ENCODE measurements around the gene RNASEH2C. TPM values are rescaled to one million over a fixed set of nuclear protein-coding genes. Genes with fewer than 3 reads are reported as not detected.
A peak's percentile ranks its signal among the peaks of the same experiment; 100 is the strongest.
"Not testable (repeated sequence)": the region's sequence is repeated elsewhere in the genome, so short reads cannot be mapped to it uniquely, and the experiment has no call there.

The RNASEH2C gene
- total and polyA plus RNA-seq, 12 donors, result 13.5 to 170 (median 110) TPM

DNA sequence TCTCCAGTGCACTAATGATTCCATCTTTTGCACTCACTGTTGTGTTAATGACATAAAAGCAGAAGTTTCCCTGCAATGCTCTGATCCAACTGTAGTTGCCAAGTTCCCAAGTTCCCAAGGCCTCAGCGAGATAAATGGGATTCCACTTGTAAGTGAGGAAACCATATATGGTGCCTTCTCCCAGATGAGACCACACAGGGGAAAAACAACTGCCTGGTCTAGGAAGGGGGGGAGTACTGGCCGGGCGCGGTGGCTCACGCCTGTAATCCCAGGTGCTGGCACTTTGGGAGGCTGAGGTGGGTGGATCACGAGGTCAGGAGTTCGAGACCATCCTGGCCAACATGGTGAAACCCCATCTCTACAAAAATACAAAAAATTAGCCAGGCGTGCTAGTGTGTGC, 34.6 kb downstream of the RNASEH2C start:
- WGBS, 4 donors, result 67 to 84% (median 72%) methylated on average over 7 to 8 of the region's 8 CpGs
- peak in 1 of 7 donors; percentile 13 for DNase-seq
- intact Hi-C loops (cut with DNase I), result no loop called here
- TF ChIP-seq, protein P1, sequence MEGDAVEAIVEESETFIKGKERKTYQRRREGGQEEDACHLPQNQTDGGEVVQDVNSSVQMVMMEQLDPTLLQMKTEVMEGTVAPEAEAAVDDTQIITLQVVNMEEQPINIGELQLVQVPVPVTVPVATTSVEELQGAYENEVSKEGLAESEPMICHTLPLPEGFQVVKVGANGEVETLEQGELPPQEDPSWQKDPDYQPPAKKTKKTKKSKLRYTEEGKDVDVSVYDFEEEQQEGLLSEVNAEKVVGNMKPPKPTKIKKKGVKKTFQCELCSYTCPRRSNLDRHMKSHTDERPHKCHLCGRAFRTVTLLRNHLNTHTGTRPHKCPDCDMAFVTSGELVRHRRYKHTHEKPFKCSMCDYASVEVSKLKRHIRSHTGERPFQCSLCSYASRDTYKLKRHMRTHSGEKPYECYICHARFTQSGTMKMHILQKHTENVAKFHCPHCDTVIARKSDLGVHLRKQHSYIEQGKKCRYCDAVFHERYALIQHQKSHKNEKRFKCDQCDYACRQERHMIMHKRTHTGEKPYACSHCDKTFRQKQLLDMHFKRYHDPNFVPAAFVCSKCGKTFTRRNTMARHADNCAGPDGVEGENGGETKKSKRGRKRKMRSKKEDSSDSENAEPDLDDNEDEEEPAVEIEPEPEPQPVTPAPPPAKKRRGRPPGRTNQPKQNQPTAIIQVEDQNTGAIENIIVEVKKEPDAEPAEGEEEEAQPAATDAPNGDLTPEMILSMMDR (IDR thresholded peaks at IDR 0.05), result no peak
- no peak for TF ChIP-seq POLR2A (IDR thresholded peaks at IDR 0.05)
- Histone ChIP-seq H3K27ac (no peak overlapping the region), H3K4me1 (replicated peaks in 1 of 2) (no peaks in the 10 kb centered on the region), H3K9me3 (replicated peaks in 1 of 3) (no peaks in the 10 kb centered on the region), H3K4me3 (no peak overlapping the region), H3K36me3 (replicated peaks in 1 of 2) (no peaks in the 10 kb centered on the region), H3K27me3 (no peaks in the 10 kb centered on the region)

DNA sequence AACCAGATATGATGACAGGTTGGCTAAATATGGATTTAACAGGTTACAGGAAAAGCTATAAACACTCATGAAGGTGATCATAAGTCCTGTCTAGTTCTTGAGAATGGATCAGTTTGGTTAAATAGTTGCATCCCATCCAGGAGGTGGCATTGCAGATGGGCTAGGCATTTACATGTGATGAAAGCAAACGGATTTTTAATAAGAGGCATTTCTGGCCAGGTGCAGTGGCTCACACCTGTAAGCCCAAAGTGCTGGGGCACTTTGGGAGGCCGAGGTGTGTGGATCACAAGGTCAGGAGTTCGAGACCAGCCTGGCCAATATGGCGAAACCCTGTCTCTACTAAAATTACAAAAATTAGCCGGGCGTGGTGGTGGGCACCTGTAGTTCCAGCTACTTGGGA, 37.1 kb downstream of the RNASEH2C start:
- H3K9me3 ChIP-seq (replicated peaks in 1 of 3); H3K4me3 ChIP-seq; H3K27ac ChIP-seq; H3K4me1 ChIP-seq (replicated peaks in 1 of 2); intact Hi-C loops (cut with DNase I); H3K27me3 ChIP-seq; DNase-seq; H3K36me3 ChIP-seq (replicated peaks in 1 of 2): not testable (repeated sequence)
- 67 to 77% (median 71%) methylated on average over 6 of the region's 6 CpGs for WGBS, 4 donors

DNA sequence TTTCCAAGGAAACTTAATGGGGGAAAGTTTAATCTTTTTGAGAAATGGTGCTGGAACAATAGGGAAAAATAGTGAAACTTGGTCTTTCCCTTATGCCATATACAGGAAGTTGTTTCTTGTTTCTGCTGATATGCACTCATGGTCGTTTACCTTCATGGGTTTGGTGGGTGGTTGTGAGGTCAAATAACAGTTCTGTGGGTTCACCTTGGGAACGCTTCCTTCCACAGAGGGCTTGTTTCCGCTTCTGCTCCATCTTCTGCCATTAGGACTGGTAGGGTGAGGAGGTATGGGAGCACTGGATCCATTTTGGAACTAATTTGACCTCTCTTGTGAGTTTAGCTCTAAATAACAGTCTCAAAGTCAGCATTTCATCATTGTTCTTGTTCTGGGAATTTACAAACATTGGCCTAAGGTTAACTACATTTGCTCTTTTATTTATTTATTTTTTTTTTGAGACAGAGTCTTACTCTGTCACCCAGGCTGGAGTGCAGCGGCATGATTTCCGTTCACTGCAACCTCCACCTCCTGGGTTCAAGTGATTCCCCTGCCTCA, 40.3 kb downstream of the RNASEH2C start:
- H3K9me3 ChIP-seq (replicated peaks in 1 of 3), result no peaks in the 10 kb centered on the region
- no peak overlapping the region for H3K27ac ChIP-seq
- DNase-seq, result no peak
- no peaks in the 10 kb centered on the region for H3K36me3 ChIP-seq (replicated peaks in 1 of 2)
- TF ChIP-seq, protein P1 (IDR thresholded peaks at IDR 0.05), result no peak
- no peak for TF ChIP-seq POLR2A (IDR thresholded peaks at IDR 0.05)
- no peak overlapping the region for H3K4me3 ChIP-seq
- H3K27me3 ChIP-seq, result no peaks in the 10 kb centered on the region
- H3K4me1 ChIP-seq (replicated peaks in 1 of 2), result no peaks in the 10 kb centered on the region
- 71 to 81% (median 75%) methylated on average over 5 of the region's 5 CpGs for WGBS, 4 donors
- intact Hi-C loops (cut with DNase I), result no loop called here

DNA sequence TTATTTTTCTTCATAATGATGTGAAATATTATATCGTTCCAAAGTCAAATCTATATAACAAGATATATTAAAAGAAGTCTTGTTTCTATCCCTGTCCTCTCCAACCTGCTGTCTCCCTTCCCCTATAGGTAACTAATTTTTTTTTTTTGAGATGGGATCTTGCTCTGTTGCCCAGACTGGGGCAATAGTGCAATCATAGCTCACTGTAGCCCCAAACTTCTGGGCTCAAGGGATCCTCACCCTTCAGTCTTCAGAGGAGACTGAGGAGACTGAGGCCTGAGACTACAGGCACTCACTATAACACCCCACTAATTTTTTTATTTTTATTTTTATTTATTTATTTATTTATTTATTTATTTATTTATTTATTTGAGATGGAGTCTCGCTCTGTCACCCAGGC, 47.6 kb downstream of the RNASEH2C start:
- no peaks in the 10 kb centered on the region for H3K36me3 ChIP-seq (replicated peaks in 1 of 2)
- H3K9me3 ChIP-seq (replicated peaks in 1 of 3), result no peaks in the 10 kb centered on the region
- no peaks in the 10 kb centered on the region for H3K4me1 ChIP-seq (replicated peaks in 1 of 2)
- H3K27ac ChIP-seq, result no peak overlapping the region
- TF ChIP-seq, protein P1 (IDR thresholded peaks at IDR 0.05), result no peak
- no peak for TF ChIP-seq POLR2A (IDR thresholded peaks at IDR 0.05)
- no peak overlapping the region for H3K4me3 ChIP-seq
- DNase-seq, result no peak
- H3K27me3 ChIP-seq, result no peaks in the 10 kb centered on the region
- intact Hi-C loops (cut with DNase I), result no loop called here
- WGBS, 4 donors, result 89 to 97% (median 92%) methylated on average over 1 to 2 of the region's 2 CpGs

DNA sequence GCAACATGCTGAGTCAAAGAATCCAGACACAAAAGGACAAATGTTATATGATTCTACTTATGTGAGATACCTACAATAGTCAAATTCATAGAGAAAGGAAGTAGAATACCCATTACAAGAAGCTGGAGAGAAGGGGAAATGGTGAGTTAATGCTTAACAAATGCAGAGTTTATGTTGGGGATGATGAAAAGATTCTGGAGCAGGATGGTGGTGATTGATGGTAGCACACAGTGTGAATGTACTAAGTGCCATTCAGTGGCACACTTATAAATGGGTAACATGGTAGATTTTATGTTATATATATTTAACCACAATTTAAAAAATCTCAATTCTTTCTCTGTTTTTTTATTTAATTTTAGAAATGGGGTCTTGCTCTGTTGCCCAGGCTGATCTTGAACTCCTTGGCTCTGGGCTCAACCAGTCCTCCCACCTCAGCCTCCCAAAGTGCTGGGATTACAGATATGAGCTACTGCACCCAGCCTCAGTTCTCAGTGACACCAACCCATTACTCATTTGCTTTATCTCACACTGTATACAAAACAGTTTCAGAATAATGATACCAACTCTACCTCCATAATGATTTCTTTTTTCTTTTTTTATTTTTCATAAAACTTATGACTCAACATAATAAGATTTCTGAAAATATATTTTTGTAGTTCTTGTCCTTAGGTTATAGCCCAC, 48.3 kb downstream of the RNASEH2C start:
- DNase-seq, result no peak
- Histone ChIP-seq H3K4me1 (replicated peaks in 1 of 2) (no peaks in the 10 kb centered on the region), H3K27ac (no peak overlapping the region), H3K9me3 (replicated peaks in 1 of 3) (no peaks in the 10 kb centered on the region), H3K36me3 (replicated peaks in 1 of 2) (no peaks in the 10 kb centered on the region), H3K27me3 (no peaks in the 10 kb centered on the region), H3K4me3 (no peak overlapping the region)
- intact Hi-C loops (cut with DNase I), result no loop called here
- TF ChIP-seq, protein P1 (IDR thresholded peaks at IDR 0.05), result no peak

All from adrenal gland (tissue), 12 donors.